Measurements from ENCODE around the gene INHA.

- no peak for TF ChIP-seq POLR2A (IDR thresholded peaks at IDR 0.05)
- TF ChIP-seq CTCF (IDR thresholded peaks at IDR 0.05): no peak
Observed at GRCh38 chr2:219608399-219608964, 36.4 kb downstream of the INHA start.

Measured in thyroid gland (tissue), 4 donors.